D721Med (cell line): ENCODE measurements around the gene HRK.

Experiments used
- DNase-seq: peaks from one replicate; pipeline ENCODE4 v3.0.0; 2011; ENCODE audit warnings: low spot score; ENCODE audit not compliant: insufficient read length
- FAIRE-seq: peaks from 2 replicates; lab custom pipeline; 2011; peaks lifted over from hg19 to GRCh38; lab: Jason Lieb, UNC
- TF ChIP-seq, protein P1 (sequence below): IDR thresholded peaks from 2 replicates; pipeline ENCODE4 v1.5.1; 2012; ENCODE audit warnings: mild to moderate bottlenecking, control low read depth; ENCODE audit not compliant: insufficient read depth; ENCODE audit errors: missing control alignments

HRK gene

GRCh38 chr12:116864371-116865160, 16.7 kb downstream of the HRK start:
- FAIRE-seq = no peak
- TF ChIP-seq, protein P1, sequence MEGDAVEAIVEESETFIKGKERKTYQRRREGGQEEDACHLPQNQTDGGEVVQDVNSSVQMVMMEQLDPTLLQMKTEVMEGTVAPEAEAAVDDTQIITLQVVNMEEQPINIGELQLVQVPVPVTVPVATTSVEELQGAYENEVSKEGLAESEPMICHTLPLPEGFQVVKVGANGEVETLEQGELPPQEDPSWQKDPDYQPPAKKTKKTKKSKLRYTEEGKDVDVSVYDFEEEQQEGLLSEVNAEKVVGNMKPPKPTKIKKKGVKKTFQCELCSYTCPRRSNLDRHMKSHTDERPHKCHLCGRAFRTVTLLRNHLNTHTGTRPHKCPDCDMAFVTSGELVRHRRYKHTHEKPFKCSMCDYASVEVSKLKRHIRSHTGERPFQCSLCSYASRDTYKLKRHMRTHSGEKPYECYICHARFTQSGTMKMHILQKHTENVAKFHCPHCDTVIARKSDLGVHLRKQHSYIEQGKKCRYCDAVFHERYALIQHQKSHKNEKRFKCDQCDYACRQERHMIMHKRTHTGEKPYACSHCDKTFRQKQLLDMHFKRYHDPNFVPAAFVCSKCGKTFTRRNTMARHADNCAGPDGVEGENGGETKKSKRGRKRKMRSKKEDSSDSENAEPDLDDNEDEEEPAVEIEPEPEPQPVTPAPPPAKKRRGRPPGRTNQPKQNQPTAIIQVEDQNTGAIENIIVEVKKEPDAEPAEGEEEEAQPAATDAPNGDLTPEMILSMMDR = no peak

GRCh38 chr12:116863275-116863767, 17.9 kb downstream of the HRK start:
- TF ChIP-seq, protein P1 = peak; percentile 39
- FAIRE-seq (no peak), DNase-seq (no peak)

More at GRCh38 chr12:116864371-116865160, 16.7 kb downstream of the HRK start:
- DNase-seq = no peak

GRCh38 chr12:116862167-116862566, 19.1 kb downstream of the HRK start:
- no peak for DNase-seq
- no peak for FAIRE-seq

GRCh38 chr12:116861320-116861719, 19.9 kb downstream of the HRK start:
- DNase-seq (no peak), FAIRE-seq (no peak)
- TF ChIP-seq, protein P1 = no peak

More at GRCh38 chr12:116862167-116862566, 19.1 kb downstream of the HRK start:
- TF ChIP-seq, protein P1 = no peak

GRCh38 chr12:116860263-116860662, 21.0 kb downstream of the HRK start:
- FAIRE-seq (no peak), DNase-seq (no peak)
- TF ChIP-seq, protein P1 = no peak

DNA sequence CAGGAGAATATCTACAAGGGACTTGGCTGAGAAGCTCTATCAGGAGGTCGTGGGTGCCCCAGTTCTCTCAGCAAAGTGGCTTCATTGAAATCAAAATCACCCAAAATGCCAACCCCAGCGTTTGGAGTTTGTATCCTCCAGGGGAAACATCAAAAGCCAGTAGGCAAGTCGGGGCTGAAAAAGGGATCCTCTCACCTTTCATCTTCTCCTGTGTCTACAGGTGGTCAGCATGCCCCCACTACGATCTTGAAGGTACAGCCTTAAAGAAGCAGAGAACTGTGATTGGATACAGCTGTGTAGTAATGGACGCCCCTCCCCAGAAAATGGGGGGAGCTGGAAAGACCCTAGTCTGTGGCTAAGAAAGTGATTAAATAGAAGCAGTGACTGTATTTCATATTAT, 22.2 kb downstream of the HRK start:
- TF ChIP-seq, protein P1 = no peak
- FAIRE-seq (no peak), DNase-seq (no peak)

DNA sequence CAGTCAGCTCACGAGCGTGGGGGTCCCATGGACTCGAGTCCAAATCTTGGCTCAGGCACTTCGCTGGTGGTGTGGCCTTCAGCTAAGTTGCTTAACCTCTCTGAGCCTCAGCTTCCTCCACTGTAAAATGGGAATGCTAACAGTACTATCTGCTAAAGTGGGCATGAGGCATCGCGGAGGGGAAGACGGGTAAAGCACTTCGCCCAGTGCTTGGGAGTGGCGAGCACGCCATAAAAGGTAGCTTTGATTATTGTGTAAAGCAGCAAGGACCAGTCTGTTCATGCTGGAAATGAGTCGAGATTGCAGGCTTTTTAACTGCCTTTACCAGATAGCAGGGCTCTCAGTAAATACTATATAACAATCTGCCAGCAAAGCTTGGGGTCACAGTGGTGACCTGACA, 24.5 kb downstream of the HRK start:
- TF ChIP-seq, protein P1 = no peak
- no peak for DNase-seq
- no peak for FAIRE-seq
